Trophoblast cell (in vitro differentiated cells and primary cell): Measurements from ENCODE around the gene CES3.
A peak's percentile ranks its signal among the peaks of the same experiment; 100 is the strongest.
"Not testable (repeated sequence)": the region's sequence is repeated elsewhere in the genome, so short reads cannot be mapped to it uniquely, and the experiment has no call there.

Experiments used
- DNase-seq, 2 donors: peaks; one replicate each; pipeline ENCODE4 v3.0.0-alpha.2; 2016
- H2AFZ ChIP-seq: 2 replicates; pipeline ENCODE4 v1.6.1; 2013; ENCODE audit warnings: low read length, moderate library complexity, mild to moderate bottlenecking; ENCODE audit not compliant: insufficient read depth, poor library complexity
- H2AK5ac ChIP-seq: 2 replicates; pipeline ENCODE4 v1.6.1; 2013; ENCODE audit warnings: mild to moderate bottlenecking, low read length
- H2BK120ac ChIP-seq: 2 replicates; pipeline ENCODE4 v1.6.1; 2013; ENCODE audit warnings: low read length, mild to moderate bottlenecking, moderate library complexity; ENCODE audit not compliant: insufficient read depth, poor library complexity
- H2BK12ac ChIP-seq: 2 replicates; pipeline ENCODE4 v1.6.1; 2013; ENCODE audit warnings: mild to moderate bottlenecking, low read length, moderate library complexity
- H2BK5ac ChIP-seq: 2 replicates; pipeline ENCODE4 v1.6.1; 2013; ENCODE audit warnings: low read length, low read depth, moderate library complexity, mild to moderate bottlenecking; ENCODE audit not compliant: poor library complexity
- H3K14ac ChIP-seq: 2 replicates; pipeline ENCODE4 v1.6.1; 2013; ENCODE audit warnings: mild to moderate bottlenecking, low read length
- H3K18ac ChIP-seq: 2 replicates; pipeline ENCODE4 v1.6.1; 2013; ENCODE audit warnings: mild to moderate bottlenecking, low read length
- H3K23ac ChIP-seq: 2 replicates; pipeline ENCODE4 v1.6.1; 2013; ENCODE audit warnings: low read length
- H3K27ac ChIP-seq: 2 replicates; pipeline ENCODE4 v1.5.1; 2013; ENCODE audit warnings: low read depth, mild to moderate bottlenecking, inconsistent platforms, low read length, moderate library complexity
- H3K27me3 ChIP-seq: 2 replicates; pipeline ENCODE4 v1.6.1; 2013; ENCODE audit warnings: inconsistent platforms, mild to moderate bottlenecking, low read length, moderate library complexity; ENCODE audit not compliant: insufficient read depth
- H3K36me3 ChIP-seq, 2 experiments: 1 replicate in 1 of 2; 2 replicates in 1 of 2; pipeline ENCODE4 v1.6.1; 2013; ENCODE audit warnings: low read length in 2 of 2, mild to moderate bottlenecking in 2 of 2, moderate library complexity in 1 of 2; ENCODE audit not compliant: insufficient read depth in 2 of 2, control insufficient read depth in 1 of 2
- H3K4ac ChIP-seq: 2 replicates; pipeline ENCODE4 v1.6.1; 2013; ENCODE audit warnings: low read depth, mild to moderate bottlenecking, low read length, moderate library complexity
- H3K4me1 ChIP-seq, 2 experiments: 1 replicate in 1 of 2; 2 replicates in 1 of 2; pipeline ENCODE4 v1.6.1; 2013; ENCODE audit warnings: low read length in 2 of 2, mild to moderate bottlenecking in 2 of 2, moderate library complexity in 1 of 2; ENCODE audit not compliant: insufficient read depth in 2 of 2, control insufficient read depth in 1 of 2
- H3K4me2 ChIP-seq: 2 replicates; pipeline ENCODE4 v1.6.1; 2013; ENCODE audit warnings: inconsistent platforms, mild to moderate bottlenecking, low read length, moderate library complexity
- H3K4me3 ChIP-seq: 2 replicates; pipeline ENCODE4 v1.5.1; 2013; ENCODE audit warnings: mild to moderate bottlenecking, low read depth, low read length, inconsistent platforms
- H3K79me1 ChIP-seq: one replicate; pipeline ENCODE4 v1.6.1; 2013; ENCODE audit warnings: low read length
- H3K79me2 ChIP-seq: 2 replicates; pipeline ENCODE4 v1.6.1; 2013; ENCODE audit warnings: low read length, mild to moderate bottlenecking; ENCODE audit not compliant: control insufficient read depth, insufficient read depth, poor library complexity
- H3K9ac ChIP-seq: 2 replicates; pipeline ENCODE4 v1.6.1; 2013; ENCODE audit warnings: mild to moderate bottlenecking, low read length
- H3K9me3 ChIP-seq: 2 replicates; pipeline ENCODE4 v1.6.1; 2013; ENCODE audit warnings: low read depth, mild to moderate bottlenecking, control low read depth, inconsistent platforms, low read length; ENCODE audit not compliant: insufficient read depth
- H4K12ac ChIP-seq: 2 replicates; pipeline ENCODE4 v1.6.1; 2013; ENCODE audit warnings: low read depth, mild to moderate bottlenecking, low read length, moderate library complexity
- H4K8ac ChIP-seq: 2 replicates; pipeline ENCODE4 v1.6.1; 2013; ENCODE audit warnings: low read depth, mild to moderate bottlenecking, low read length, moderate library complexity
- H4K91ac ChIP-seq: one replicate; pipeline ENCODE4 v1.6.1; 2013; ENCODE audit warnings: low read depth, mild to moderate bottlenecking, low read length, moderate library complexity
- WGBS: extraction: QIAGEN DNeasy Blood & Tissue Kit; methylation state at CpG from one replicate; pipeline ENCODE4 v1.1.7; 2013; ENCODE audit warnings: missing lambda C conversion rate; ENCODE audit not compliant: insufficient read length, insufficient coverage; ENCODE audit errors: extremely low coverage; 5-methylcytosine and 5-hydroxymethylcytosine counted together

The CES3 gene

GRCh38 chr16:66993558-66993957 is 32.5 kb downstream of the CES3 start:
- not testable (repeated sequence) for H3K9ac ChIP-seq, H3K23ac ChIP-seq, H3K4ac ChIP-seq, H2BK12ac ChIP-seq, H3K4me2 ChIP-seq, H3K27me3 ChIP-seq, H2AFZ ChIP-seq, H3K4me3 ChIP-seq, DNase-seq, H3K9me3 ChIP-seq, H3K79me2 ChIP-seq, H3K27ac ChIP-seq, H2BK5ac ChIP-seq, H2BK120ac ChIP-seq, H2AK5ac ChIP-seq, H4K91ac ChIP-seq, H3K79me1 ChIP-seq, H3K36me3 ChIP-seq, H3K4me1 ChIP-seq, H4K8ac ChIP-seq, H3K18ac ChIP-seq, H4K12ac ChIP-seq, H3K14ac ChIP-seq
- WGBS, result no CpG with 5 or more reads among the region's 12 CpGs

- H3K36me3 ChIP-seq, result no peaks in the 10 kb centered on the region
- peaks cover 1% of the 10 kb centered on the region for H3K9me3 ChIP-seq
- H3K79me1 ChIP-seq, result no peaks in the 10 kb centered on the region
- H2AK5ac ChIP-seq, result no peak overlapping the region
- no peak for DNase-seq
- no peak overlapping the region for H3K4ac ChIP-seq
- H3K9ac ChIP-seq, result no peak overlapping the region
- no peak overlapping the region for H4K8ac ChIP-seq
- no peak overlapping the region for H2BK5ac ChIP-seq
- H2BK12ac ChIP-seq, result no peak overlapping the region
- H4K12ac ChIP-seq, result no peak overlapping the region
- H4K91ac ChIP-seq, result no peak overlapping the region
- H3K23ac ChIP-seq, result no peak overlapping the region
- H2AFZ ChIP-seq, result no peak overlapping the region
- no peak overlapping the region for H2BK120ac ChIP-seq
- H3K18ac ChIP-seq, result no peak overlapping the region
- H3K4me1 ChIP-seq, result peaks cover 10% of the 10 kb centered on the region in 2 experiments
- H3K4me2 ChIP-seq, result no peak overlapping the region
- H3K27me3 ChIP-seq, result peaks cover 13% of the 10 kb centered on the region
- no peaks in the 10 kb centered on the region for H3K79me2 ChIP-seq
- WGBS, result no CpG with 5 or more reads among the region's 6 CpGs
- no peak overlapping the region for H3K27ac ChIP-seq
- H3K14ac ChIP-seq, result no peak overlapping the region
- no peak overlapping the region for H3K4me3 ChIP-seq
Measured at GRCh38 chr16:66996324-66996982, 35.4 kb downstream of the CES3 start.

- H4K91ac ChIP-seq, result no peak overlapping the region
- H2BK120ac ChIP-seq, result no peak overlapping the region
- H3K18ac ChIP-seq, result no peak overlapping the region
- no peak overlapping the region for H2AK5ac ChIP-seq
- H3K4me2 ChIP-seq, result no peak overlapping the region
- H3K4me3 ChIP-seq, result no peak overlapping the region
- H3K9ac ChIP-seq, result no peak overlapping the region
- WGBS, result no CpG with 5 or more reads among the region's 3 CpGs
- no peak overlapping the region for H3K14ac ChIP-seq
- no peak for DNase-seq
- peaks cover 16% of the 10 kb centered on the region for H3K27me3 ChIP-seq
- H3K79me2 ChIP-seq, result no peaks in the 10 kb centered on the region
- no peak overlapping the region for H3K23ac ChIP-seq
- H4K12ac ChIP-seq, result no peak overlapping the region
- no peaks in the 10 kb centered on the region for H3K79me1 ChIP-seq
- H2AFZ ChIP-seq, result no peak overlapping the region
- H4K8ac ChIP-seq, result no peak overlapping the region
- no peaks in the 10 kb centered on the region for H3K36me3 ChIP-seq
- H2BK12ac ChIP-seq, result no peak overlapping the region
- no peak overlapping the region for H3K4ac ChIP-seq
- no peak overlapping the region for H2BK5ac ChIP-seq
- H3K9me3 ChIP-seq, result peaks cover 1% of the 10 kb centered on the region
- H3K27ac ChIP-seq, result no peak overlapping the region
- peaks cover 10% of the 10 kb centered on the region in 2 experiments for H3K4me1 ChIP-seq
Measured at GRCh38 chr16:66996983-66997358, 35.9 kb downstream of the CES3 start.

GRCh38 chr16:67000384-67001351 is 39.6 kb downstream of the CES3 start:
- peak; percentile 81 to 86 for DNase-seq

More at GRCh38 chr16:67000384-67001351, 39.6 kb downstream of the CES3 start:
- H3K9ac ChIP-seq, result no peak overlapping the region
- H3K4ac ChIP-seq, result no peak overlapping the region
- H3K36me3 ChIP-seq, result no peaks in the 10 kb centered on the region
- H3K79me2 ChIP-seq, result no peaks in the 10 kb centered on the region
- H4K12ac ChIP-seq, result no peak overlapping the region
- peaks cover 16% of the 10 kb centered on the region for H3K27me3 ChIP-seq
- no peak overlapping the region for H2AK5ac ChIP-seq
- no peak overlapping the region for H2BK120ac ChIP-seq
- peaks cover 10% of the 10 kb centered on the region in 2 experiments for H3K4me1 ChIP-seq
- H4K91ac ChIP-seq, result no peak overlapping the region
- H3K4me2 ChIP-seq, result peak overlapping the region; percentile 68
- H3K18ac ChIP-seq, result no peak overlapping the region
- no peak overlapping the region for H2BK5ac ChIP-seq
- H3K4me3 ChIP-seq, result peak overlapping the region; percentile 61
- H3K14ac ChIP-seq, result no peak overlapping the region
- no peak overlapping the region for H3K27ac ChIP-seq
- H2BK12ac ChIP-seq, result no peak overlapping the region
- WGBS, result no CpG with 5 or more reads among the region's 89 CpGs
- H4K8ac ChIP-seq, result no peak overlapping the region
- H3K23ac ChIP-seq, result no peak overlapping the region
- peaks cover 4% of the 10 kb centered on the region for H3K9me3 ChIP-seq
- no peaks in the 10 kb centered on the region for H3K79me1 ChIP-seq
- peak overlapping the region; percentile 25 for H2AFZ ChIP-seq
